Tibial artery (tissue), 4 donors: ENCODE results near the gene POLN.

Experiments
- DNase-seq, 2 donors: peaks; one replicate each; pipeline ENCODE4 v3.0.0-alpha.2; 2019
- H3K27ac ChIP-seq, 2 donors: fragments of 200-600 bp; sonication (generic) in 1 of 2; 1 replicate in 1 of 2; 2 replicates in 1 of 2; pipeline ENCODE4 v1.5.1; 2018 to 2019; ENCODE audit warnings: mild to moderate bottlenecking in 1 of 2
- H3K27me3 ChIP-seq, 2 donors: fragments of 200-600 bp; sonication (generic) in 1 of 2; one replicate each; pipeline versions ENCODE4 v1.5.1 to v1.6.0; 2016 to 2019
- H3K36me3 ChIP-seq, 3 donors: fragments of 200-600 bp; sonication (generic) in 2 of 3; one replicate each; pipeline ENCODE4 v1.5.1; 2016 to 2019; ENCODE audit warnings: mild to moderate bottlenecking in 2 of 3
- H3K4me1 ChIP-seq, 4 donors: fragments of 200-600 bp; sonication (generic) in 2 of 4; 1 replicate in 3 of 4; 2 replicates in 1 of 4; pipeline ENCODE4 v1.5.1; 2016 to 2019
- H3K4me3 ChIP-seq, 2 donors: fragments of 200-600 bp; sonication (generic) in 1 of 2; 1 replicate in 1 of 2; 2 replicates in 1 of 2; pipeline ENCODE4 v1.5.1; 2018 to 2019; ENCODE audit warnings: mild to moderate bottlenecking in 2 of 2
- H3K9me3 ChIP-seq, 3 donors: fragments of 200-600 bp; sonication (generic) in 1 of 3; one replicate each; pipeline ENCODE4 v1.5.1; 2016 to 2019
- CTCF ChIP-seq, 2 experiments: fragments of 200-600 bp in 1 of 2; fragments of 450-650 bp in 1 of 2; IDR thresholded peaks; one replicate each; pipeline ENCODE4 v1.5.1; 2017 to 2019; ENCODE audit warnings: antibody characterized with exemption in 2 of 2, mild to moderate bottlenecking in 1 of 2, moderate library complexity in 1 of 2
- intact Hi-C: fragments of 100-400 bp; cut with DNase I; formaldehyde crosslinking; loops from one replicate; pipeline ENCODE4 v1.15.0; 2023; ENCODE audit warnings: low total_unique reads

The POLN gene

DNA sequence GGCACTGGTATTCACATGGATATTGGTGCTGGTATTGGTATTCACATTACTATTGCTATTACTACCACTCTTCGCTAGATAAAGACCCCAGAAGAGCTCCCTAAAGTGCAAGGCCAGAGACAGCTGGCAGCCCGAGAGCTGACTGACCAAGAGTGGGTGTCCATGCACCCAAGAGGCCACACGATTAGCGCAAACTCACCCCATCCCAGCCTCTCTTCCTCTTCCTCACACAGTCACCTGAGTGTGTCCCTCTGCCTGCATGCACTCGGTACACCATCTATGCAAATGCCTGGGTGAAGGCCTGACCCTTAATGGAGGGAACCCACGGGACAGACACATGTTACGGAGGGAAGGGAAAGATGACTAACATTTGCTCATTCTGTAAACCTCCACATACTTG, 86.7 kb downstream of the POLN start:
- Histone ChIP-seq H3K4me3 (no peak overlapping the region), H3K9me3 (no peaks in the 10 kb centered on the region), H3K4me1 (no peaks in the 10 kb centered on the region), H3K27me3 (no peaks in the 10 kb centered on the region), H3K27ac (no peak overlapping the region), H3K36me3 (no peaks in the 10 kb centered on the region)
- no peak for TF ChIP-seq CTCF (IDR thresholded peaks at IDR 0.05)
- no peak for DNase-seq
- intact Hi-C loops, result no loop called here

GRCh38 chr4:2154215-2154740, 87.6 kb downstream of the POLN start:
- Histone ChIP-seq H3K36me3 (no peaks in the 10 kb centered on the region), H3K27ac (no peak overlapping the region), H3K4me1 (no peaks in the 10 kb centered on the region), H3K27me3 (no peaks in the 10 kb centered on the region), H3K9me3 (no peaks in the 10 kb centered on the region), H3K4me3 (no peak overlapping the region)
- no peak for TF ChIP-seq CTCF (IDR thresholded peaks at IDR 0.05)
- no peak for DNase-seq
- intact Hi-C loops, result no loop called here

DNA sequence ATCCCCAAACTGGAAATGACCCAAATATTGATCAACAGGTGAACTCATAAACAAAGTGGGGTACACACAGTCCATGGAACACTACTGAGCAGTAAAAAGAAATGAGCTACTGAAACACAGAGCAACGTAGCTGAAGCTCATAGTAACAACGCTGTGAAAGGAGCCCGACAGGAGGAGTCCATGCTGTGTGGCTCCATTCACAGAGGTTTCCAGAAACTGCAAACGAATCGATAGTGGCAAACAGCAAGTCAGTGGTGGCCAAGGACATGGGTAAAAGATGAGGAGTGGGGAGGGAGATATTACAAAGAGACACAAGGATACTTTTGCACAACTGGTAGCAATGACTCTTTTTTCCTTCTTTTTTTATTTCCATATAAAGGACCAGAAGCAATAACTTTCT, 90.4 kb downstream of the POLN start:
- H3K9me3 ChIP-seq, result no peaks in the 10 kb centered on the region
- intact Hi-C loops, result no loop called here
- H3K27ac ChIP-seq, result no peak overlapping the region
- no peak overlapping the region for H3K4me3 ChIP-seq
- no peaks in the 10 kb centered on the region for H3K4me1 ChIP-seq
- no peaks in the 10 kb centered on the region for H3K27me3 ChIP-seq
- DNase-seq, result no peak
- no peak for TF ChIP-seq CTCF (IDR thresholded peaks at IDR 0.05)
- H3K36me3 ChIP-seq, result no peaks in the 10 kb centered on the region

- Histone ChIP-seq H3K4me3 (no peak overlapping the region), H3K27me3 (no peaks in the 10 kb centered on the region), H3K36me3 (no peaks in the 10 kb centered on the region), H3K9me3 (no peaks in the 10 kb centered on the region), H3K4me1 (no peaks in the 10 kb centered on the region), H3K27ac (no peak overlapping the region)
- intact Hi-C loops, result no loop called here
- DNase-seq, result no peak
- no peak for TF ChIP-seq CTCF (IDR thresholded peaks at IDR 0.05)
These were observed 91.8 kb downstream of the POLN start for GRCh38 chr4:2150076-2150475.

DNA sequence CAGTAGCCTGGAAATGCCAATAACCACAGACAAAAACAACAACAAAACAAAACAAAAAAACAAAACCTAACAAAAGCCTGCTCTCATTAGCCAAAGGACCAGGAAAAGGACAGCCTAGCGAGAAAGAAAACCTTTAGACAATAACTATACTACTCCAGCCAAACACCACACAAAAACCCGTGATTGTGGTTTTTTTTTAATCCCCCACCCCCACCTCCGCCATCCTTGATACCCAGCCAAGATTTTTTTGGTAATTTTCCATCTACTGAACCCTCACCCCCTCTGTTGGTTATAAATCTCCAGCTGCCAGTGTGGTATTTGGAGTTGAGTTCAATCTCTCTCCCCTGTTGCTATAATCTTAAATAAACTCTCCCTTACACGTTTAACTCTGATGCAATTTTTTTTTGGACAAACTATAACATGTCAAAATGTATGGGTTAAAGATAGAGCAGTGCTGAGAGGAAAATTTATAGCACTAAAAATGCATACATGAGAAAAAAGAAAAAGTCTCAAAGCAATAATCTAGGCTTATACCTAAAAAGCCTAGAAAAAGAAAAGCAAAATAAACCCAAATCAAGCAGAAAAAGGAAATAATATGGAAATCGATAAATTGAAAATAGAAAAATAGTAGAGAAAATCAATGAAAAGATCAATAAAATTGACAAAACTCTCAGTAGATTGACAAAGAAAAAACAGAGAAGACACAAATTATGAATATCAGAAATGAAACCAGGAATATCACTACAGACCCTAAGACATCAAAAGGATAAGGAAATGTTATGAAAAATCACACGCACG, 99.1 kb downstream of the POLN start:
- no peak for DNase-seq
- Histone ChIP-seq H3K27me3 (no peaks in the 10 kb centered on the region), H3K9me3 (no peaks in the 10 kb centered on the region), H3K4me3 (no peak overlapping the region), H3K36me3 (no peaks in the 10 kb centered on the region), H3K27ac (no peak overlapping the region), H3K4me1 (no peaks in the 10 kb centered on the region)
- no peak for TF ChIP-seq CTCF (IDR thresholded peaks at IDR 0.05)
- intact Hi-C loops, result no loop called here
